Astrocyte of the hippocampus (primary cell): ENCODE results near the gene PILRB.
"Not testable (repeated sequence)": the region's sequence is repeated elsewhere in the genome, so short reads cannot be mapped to it uniquely, and the experiment has no call there.

Experiments
- DNase-seq: peaks from one replicate; pipeline ENCODE4 v3.0.0; 2011; ENCODE audit warnings: low read depth, low spot score

Gene PILRB

GRCh38 chr7:100376066-100376465 lies 18.1 kb downstream of the PILRB start:
- no peak for DNase-seq

- DNase-seq = no peak
Observed at GRCh38 chr7:100378114-100378755, 20.3 kb downstream of the PILRB start.

- DNase-seq = no peak
Observed at GRCh38 chr7:100380196-100380595, 22.3 kb downstream of the PILRB start.

GRCh38 chr7:100381531-100382233 lies 23.8 kb downstream of the PILRB start:
- not testable (repeated sequence) for DNase-seq

- DNase-seq = not testable (repeated sequence)
Observed at GRCh38 chr7:100382234-100382853, 24.4 kb downstream of the PILRB start.

- DNase-seq = no peak
Observed at GRCh38 chr7:100384628-100385294, 26.8 kb downstream of the PILRB start.

- no peak for DNase-seq
Observed at GRCh38 chr7:100386940-100387339, 29.0 kb downstream of the PILRB start.

- DNase-seq = no peak
Observed at GRCh38 chr7:100387695-100388094, 29.8 kb downstream of the PILRB start.

GRCh38 chr7:100389437-100390088 lies 31.6 kb downstream of the PILRB start:
- DNase-seq = no peak

GRCh38 chr7:100390286-100391009 lies 32.5 kb downstream of the PILRB start:
- no peak for DNase-seq

GRCh38 chr7:100393233-100393905 lies 35.5 kb downstream of the PILRB start:
- no peak for DNase-seq

GRCh38 chr7:100394077-100394476 lies 36.2 kb downstream of the PILRB start:
- DNase-seq = no peak

GRCh38 chr7:100396421-100396982 lies 38.6 kb downstream of the PILRB start:
- no peak for DNase-seq

- no peak for DNase-seq
Observed at GRCh38 chr7:100397315-100398081, 39.6 kb downstream of the PILRB start.

- no peak for DNase-seq
Observed at GRCh38 chr7:100398239-100398638, 40.3 kb downstream of the PILRB start.

- no peak for DNase-seq
Observed at GRCh38 chr7:100400041-100400440, 42.1 kb downstream of the PILRB start.

GRCh38 chr7:100400656-100401055 lies 42.7 kb downstream of the PILRB start:
- DNase-seq = peak; percentile 13

- DNase-seq = no peak
Observed at GRCh38 chr7:100401811-100402210, 43.9 kb downstream of the PILRB start.

GRCh38 chr7:100402241-100402640 lies 44.3 kb downstream of the PILRB start:
- DNase-seq = no peak
